ENCODE data around the gene PTGER3. TPM values are rescaled to one million over a fixed set of nuclear protein-coding genes. Genes with fewer than 3 reads are reported as not detected.

PTGER3 gene
- polyA plus RNA-seq, 1 of the 3 experiments (the other 2 are of a cell fraction): 1.9 TPM

DNA sequence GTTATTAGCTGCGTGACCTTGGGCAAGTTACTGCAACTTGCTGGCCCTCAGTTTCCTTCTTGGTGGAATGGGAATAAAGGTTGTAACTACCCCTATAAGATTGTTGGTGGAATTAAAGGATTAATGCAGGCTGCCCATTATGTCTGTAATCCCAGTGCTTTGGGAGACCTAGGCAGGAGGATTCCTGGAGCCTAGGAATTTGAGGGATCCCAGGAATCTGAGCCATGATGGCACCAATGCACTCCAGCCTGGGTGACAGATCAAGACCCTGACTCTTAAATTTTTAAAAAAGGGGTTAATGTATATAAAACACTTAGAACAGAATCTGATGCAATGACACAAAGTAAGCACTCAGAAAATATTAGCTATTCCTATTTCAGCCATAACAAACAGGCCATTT, 67.3 kb downstream of the PTGER3 start:
- H3K4me1 ChIP-seq (ENCODE audit: control insufficient read depth in 1 of 2, insufficient read depth in 2 of 2, low read depth in 1 of 2, low read length in 1 of 2): no peaks in the 10 kb centered on the region
- H3K9me3 ChIP-seq: no peaks in the 10 kb centered on the region
- ChIA-PET POLR2A (no interaction called here), CTCF (interaction anchor here (0.8 kb wide), 1 partner anchor 26 kb away, joined by 3 read pairs; no protein-coding TSS in a partner anchor)
- no peaks in the 10 kb centered on the region for H3K27me3 ChIP-seq (ENCODE audit: insufficient read depth)
- H3K9ac ChIP-seq: no peak overlapping the region
- WGBS (ENCODE audit: low lambda C conversion rate): 50% methylated on average over 1 of the region's 1 CpG
- TF ChIP-seq NFIC (IDR thresholded peaks at IDR 0.05; ENCODE audit: borderline replicate concordance) (no peak), CHD2 (IDR thresholded peaks at IDR 0.05; ENCODE audit: low read length, partially characterized antibody) (no peak)
- H3K79me2 ChIP-seq (ENCODE audit: insufficient read depth): no peaks in the 10 kb centered on the region
- H3K27ac ChIP-seq (ENCODE audit: low read depth in 2 of 2, low read length in 1 of 2): no peak overlapping the region
- no peak overlapping the region for H3K4me3 ChIP-seq (ENCODE audit: low read depth in 2 of 2, low read length in 1 of 2)
- H3K9me2 ChIP-seq: no peaks in the 10 kb centered on the region
- DNase-seq: no peak
- no peaks in the 10 kb centered on the region for H4K20me1 ChIP-seq (ENCODE audit: insufficient read depth)
- no peaks in the 10 kb centered on the region for H3F3A ChIP-seq (replicated peaks; ENCODE audit: insufficient read depth)
- no peak overlapping the region for H3K4me2 ChIP-seq
- no peaks in the 10 kb centered on the region for H3K36me3 ChIP-seq (replicated peaks in 1 of 2; ENCODE audit: control insufficient read depth in 1 of 2, insufficient read depth in 2 of 2, low read length in 1 of 2)
- no peak overlapping the region for H2AFZ ChIP-seq (ENCODE audit: low read depth)

DNA sequence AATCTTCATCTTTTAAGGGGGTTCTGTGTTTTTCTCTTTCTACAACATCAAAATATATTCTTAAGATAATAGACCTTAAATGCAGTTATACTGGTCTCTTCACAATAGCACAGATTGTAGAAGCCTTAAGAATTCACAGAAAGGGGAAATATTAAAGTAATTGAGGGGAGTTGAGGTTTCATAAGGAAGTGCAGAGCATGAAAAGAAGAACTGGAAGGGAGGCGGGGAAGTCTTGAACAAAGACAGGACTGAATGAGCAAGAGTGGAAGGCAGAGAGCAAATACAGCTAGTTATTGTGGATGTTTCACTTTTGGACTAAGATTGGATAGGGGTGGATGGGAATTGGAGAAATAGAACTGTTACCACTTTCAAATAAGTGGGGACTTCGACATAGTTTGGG, 67.7 kb downstream of the PTGER3 start:
- no peak for DNase-seq
- H4K20me1 ChIP-seq (ENCODE audit: insufficient read depth): no peaks in the 10 kb centered on the region
- TF ChIP-seq JUND (IDR thresholded peaks at IDR 0.05): no peak
- TF ChIP-seq, protein P1, sequence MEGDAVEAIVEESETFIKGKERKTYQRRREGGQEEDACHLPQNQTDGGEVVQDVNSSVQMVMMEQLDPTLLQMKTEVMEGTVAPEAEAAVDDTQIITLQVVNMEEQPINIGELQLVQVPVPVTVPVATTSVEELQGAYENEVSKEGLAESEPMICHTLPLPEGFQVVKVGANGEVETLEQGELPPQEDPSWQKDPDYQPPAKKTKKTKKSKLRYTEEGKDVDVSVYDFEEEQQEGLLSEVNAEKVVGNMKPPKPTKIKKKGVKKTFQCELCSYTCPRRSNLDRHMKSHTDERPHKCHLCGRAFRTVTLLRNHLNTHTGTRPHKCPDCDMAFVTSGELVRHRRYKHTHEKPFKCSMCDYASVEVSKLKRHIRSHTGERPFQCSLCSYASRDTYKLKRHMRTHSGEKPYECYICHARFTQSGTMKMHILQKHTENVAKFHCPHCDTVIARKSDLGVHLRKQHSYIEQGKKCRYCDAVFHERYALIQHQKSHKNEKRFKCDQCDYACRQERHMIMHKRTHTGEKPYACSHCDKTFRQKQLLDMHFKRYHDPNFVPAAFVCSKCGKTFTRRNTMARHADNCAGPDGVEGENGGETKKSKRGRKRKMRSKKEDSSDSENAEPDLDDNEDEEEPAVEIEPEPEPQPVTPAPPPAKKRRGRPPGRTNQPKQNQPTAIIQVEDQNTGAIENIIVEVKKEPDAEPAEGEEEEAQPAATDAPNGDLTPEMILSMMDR (IDR thresholded peaks at IDR 0.05): no peak
- TF ChIP-seq ELF1 (IDR thresholded peaks at IDR 0.05): no peak
- TF ChIP-seq, protein P2, sequence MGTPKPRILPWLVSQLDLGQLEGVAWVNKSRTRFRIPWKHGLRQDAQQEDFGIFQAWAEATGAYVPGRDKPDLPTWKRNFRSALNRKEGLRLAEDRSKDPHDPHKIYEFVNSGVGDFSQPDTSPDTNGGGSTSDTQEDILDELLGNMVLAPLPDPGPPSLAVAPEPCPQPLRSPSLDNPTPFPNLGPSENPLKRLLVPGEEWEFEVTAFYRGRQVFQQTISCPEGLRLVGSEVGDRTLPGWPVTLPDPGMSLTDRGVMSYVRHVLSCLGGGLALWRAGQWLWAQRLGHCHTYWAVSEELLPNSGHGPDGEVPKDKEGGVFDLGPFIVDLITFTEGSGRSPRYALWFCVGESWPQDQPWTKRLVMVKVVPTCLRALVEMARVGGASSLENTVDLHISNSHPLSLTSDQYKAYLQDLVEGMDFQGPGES (IDR thresholded peaks at IDR 0.05; ENCODE audit: low read depth, low read length): no peak
- TF ChIP-seq, protein P3, sequence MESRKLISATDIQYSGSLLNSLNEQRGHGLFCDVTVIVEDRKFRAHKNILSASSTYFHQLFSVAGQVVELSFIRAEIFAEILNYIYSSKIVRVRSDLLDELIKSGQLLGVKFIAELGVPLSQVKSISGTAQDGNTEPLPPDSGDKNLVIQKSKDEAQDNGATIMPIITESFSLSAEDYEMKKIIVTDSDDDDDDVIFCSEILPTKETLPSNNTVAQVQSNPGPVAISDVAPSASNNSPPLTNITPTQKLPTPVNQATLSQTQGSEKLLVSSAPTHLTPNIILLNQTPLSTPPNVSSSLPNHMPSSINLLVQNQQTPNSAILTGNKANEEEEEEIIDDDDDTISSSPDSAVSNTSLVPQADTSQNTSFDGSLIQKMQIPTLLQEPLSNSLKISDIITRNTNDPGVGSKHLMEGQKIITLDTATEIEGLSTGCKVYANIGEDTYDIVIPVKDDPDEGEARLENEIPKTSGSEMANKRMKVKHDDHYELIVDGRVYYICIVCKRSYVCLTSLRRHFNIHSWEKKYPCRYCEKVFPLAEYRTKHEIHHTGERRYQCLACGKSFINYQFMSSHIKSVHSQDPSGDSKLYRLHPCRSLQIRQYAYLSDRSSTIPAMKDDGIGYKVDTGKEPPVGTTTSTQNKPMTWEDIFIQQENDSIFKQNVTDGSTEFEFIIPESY (IDR thresholded peaks at IDR 0.05; ENCODE audit: borderline replicate concordance, low read depth): no peak
- no peak for TF ChIP-seq EZH2phosphoT487 (IDR thresholded peaks at IDR 0.05; ENCODE audit: borderline replicate concordance, low read depth)
- no peak for TF ChIP-seq NRF1 (IDR thresholded peaks at IDR 0.05; ENCODE audit: low read depth, low read length)
- TF ChIP-seq CHD2 (IDR thresholded peaks at IDR 0.05; ENCODE audit: low read length, partially characterized antibody): no peak
- no peak for TF ChIP-seq GATA2 (CRISPR knock-in tag; IDR thresholded peaks at IDR 0.05)
- TF ChIP-seq, protein P4, sequence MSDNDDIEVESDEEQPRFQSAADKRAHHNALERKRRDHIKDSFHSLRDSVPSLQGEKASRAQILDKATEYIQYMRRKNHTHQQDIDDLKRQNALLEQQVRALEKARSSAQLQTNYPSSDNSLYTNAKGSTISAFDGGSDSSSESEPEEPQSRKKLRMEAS (IDR thresholded peaks at IDR 0.05; ENCODE audit: low read depth): no peak
- no peak for TF ChIP-seq FOXM1 (IDR thresholded peaks at IDR 0.05; ENCODE audit: low read depth)
- TF ChIP-seq NFIC (IDR thresholded peaks at IDR 0.05; ENCODE audit: borderline replicate concordance): no peak
- TF ChIP-seq EP300 (IDR thresholded peaks at IDR 0.05; ENCODE audit: borderline replicate concordance in 1 of 2, low read depth in 1 of 2, low read length in 1 of 2): no peak
- TF ChIP-seq GABPA (IDR thresholded peaks at IDR 0.05; ENCODE audit: low read depth): no peak
- TF ChIP-seq, protein P5, sequence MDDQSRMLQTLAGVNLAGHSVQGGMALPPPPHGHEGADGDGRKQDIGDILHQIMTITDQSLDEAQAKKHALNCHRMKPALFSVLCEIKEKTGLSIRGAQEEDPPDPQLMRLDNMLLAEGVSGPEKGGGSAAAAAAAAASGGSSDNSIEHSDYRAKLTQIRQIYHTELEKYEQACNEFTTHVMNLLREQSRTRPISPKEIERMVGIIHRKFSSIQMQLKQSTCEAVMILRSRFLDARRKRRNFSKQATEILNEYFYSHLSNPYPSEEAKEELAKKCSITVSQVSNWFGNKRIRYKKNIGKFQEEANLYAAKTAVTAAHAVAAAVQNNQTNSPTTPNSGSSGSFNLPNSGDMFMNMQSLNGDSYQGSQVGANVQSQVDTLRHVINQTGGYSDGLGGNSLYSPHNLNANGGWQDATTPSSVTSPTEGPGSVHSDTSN (IDR thresholded peaks at IDR 0.05): no peak
- TF ChIP-seq, protein P6, sequence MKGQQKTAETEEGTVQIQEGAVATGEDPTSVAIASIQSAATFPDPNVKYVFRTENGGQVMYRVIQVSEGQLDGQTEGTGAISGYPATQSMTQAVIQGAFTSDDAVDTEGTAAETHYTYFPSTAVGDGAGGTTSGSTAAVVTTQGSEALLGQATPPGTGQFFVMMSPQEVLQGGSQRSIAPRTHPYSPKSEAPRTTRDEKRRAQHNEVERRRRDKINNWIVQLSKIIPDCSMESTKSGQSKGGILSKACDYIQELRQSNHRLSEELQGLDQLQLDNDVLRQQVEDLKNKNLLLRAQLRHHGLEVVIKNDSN (IDR thresholded peaks at IDR 0.05; ENCODE audit: borderline replicate concordance, low read depth): no peak
- TF ChIP-seq RXRA (IDR thresholded peaks at IDR 0.05; ENCODE audit: borderline replicate concordance, low read depth): no peak
- H3K36me3 ChIP-seq (replicated peaks in 1 of 2; ENCODE audit: control insufficient read depth in 1 of 2, insufficient read depth in 2 of 2, low read length in 1 of 2): no peaks in the 10 kb centered on the region
- POLR2A ChIA-PET: no interaction called here
- no peaks in the 10 kb centered on the region for H3F3A ChIP-seq (replicated peaks; ENCODE audit: insufficient read depth)
- H3K4me1 ChIP-seq (ENCODE audit: control insufficient read depth in 1 of 2, insufficient read depth in 2 of 2, low read depth in 1 of 2, low read length in 1 of 2): no peaks in the 10 kb centered on the region
- H3K27ac ChIP-seq (ENCODE audit: low read depth in 2 of 2, low read length in 1 of 2): no peak overlapping the region
- no peak overlapping the region for H3K9ac ChIP-seq
- H3K9me3 ChIP-seq: no peaks in the 10 kb centered on the region
- no peak overlapping the region for H3K4me3 ChIP-seq (ENCODE audit: low read depth in 2 of 2, low read length in 1 of 2)
- H2AFZ ChIP-seq (ENCODE audit: low read depth): no peak overlapping the region
- CTCF ChIA-PET: no interaction called here
- H3K9me2 ChIP-seq: no peaks in the 10 kb centered on the region
- H3K27me3 ChIP-seq (ENCODE audit: insufficient read depth): no peaks in the 10 kb centered on the region
- no peaks in the 10 kb centered on the region for H3K79me2 ChIP-seq (ENCODE audit: insufficient read depth)
- no peak overlapping the region for H3K4me2 ChIP-seq
- WGBS (ENCODE audit: low lambda C conversion rate): 44% methylated on average over 2 of the region's 2 CpGs

All from SK-N-SH (cell line).